SK-N-MC (cell line): Measurements from ENCODE around the gene MYO16.

Experiments
- DNase-seq: peaks from one replicate; pipeline ENCODE4 v3.0.0-alpha.2; 2011; ENCODE audit warnings: low read depth, low spot score
- H3K27ac ChIP-seq: fragments of 200-600 bp; sonication (generic); 2 replicates; pipeline ENCODE4 v1.5.1; 2016; ENCODE audit warnings: mixed run types
- H3K36me3 ChIP-seq: fragments of 200-600 bp; sonication (generic); 2 replicates; pipeline ENCODE4 v1.6.1; 2017; ENCODE audit warnings: antibody characterized with exemption, low read length, mixed read lengths; ENCODE audit not compliant: insufficient read depth
- H3K4me3 ChIP-seq: fragments of 200-600 bp; sonication (generic); 2 replicates; pipeline ENCODE4 v1.5.1; 2016
- H3K9ac ChIP-seq: fragments of 200-600 bp; sonication (generic); 2 replicates; pipeline ENCODE4 v1.8.0; 2017; ENCODE audit warnings: mixed run types, mixed read lengths; ENCODE audit not compliant: insufficient read length
- H3K9me3 ChIP-seq: fragments of 200-600 bp; sonication (generic); 2 replicates; pipeline ENCODE4 v1.6.1; 2017; ENCODE audit warnings: low read depth, mild to moderate bottlenecking, antibody characterized with exemption, low read length, moderate library complexity, mixed read lengths
- EZH2 ChIP-seq: fragments of 200-600 bp; sonication (generic); IDR thresholded peaks from one replicate; pipeline ENCODE4 v1.6.1; 2017; ENCODE audit warnings: antibody characterized with exemption
- FOXP2 ChIP-seq: optimal IDR thresholded peaks from 2 replicates; pipeline ENCODE3; 2011; ENCODE audit warnings: mild to moderate bottlenecking, moderate library complexity; ENCODE audit not compliant: insufficient read depth; ENCODE audit errors: extremely low read length, control extremely low read depth
- POLR2AphosphoS5 ChIP-seq: IDR thresholded peaks from 2 replicates; pipeline ENCODE4 v1.6.1; 2012; ENCODE audit warnings: mild to moderate bottlenecking, low read depth, low read length, borderline replicate concordance

The MYO16 gene

GRCh38 chr13:108947551-108948030 lies 318.2 kb downstream of the MYO16 start:
- Histone ChIP-seq H3K9me3 (no peaks in the 10 kb centered on the region), H3K27ac (peak overlapping the region; percentile 90), H3K4me3 (peak overlapping the region; percentile 30), H3K9ac (peak overlapping the region; percentile 59), H3K36me3 (peaks cover 4% of the 10 kb centered on the region; the same call in 1 of the 2 replicates)
- TF ChIP-seq EZH2 (no peak), FOXP2 (no peak), POLR2AphosphoS5 (no peak)
- DNase-seq, result no peak

DNA sequence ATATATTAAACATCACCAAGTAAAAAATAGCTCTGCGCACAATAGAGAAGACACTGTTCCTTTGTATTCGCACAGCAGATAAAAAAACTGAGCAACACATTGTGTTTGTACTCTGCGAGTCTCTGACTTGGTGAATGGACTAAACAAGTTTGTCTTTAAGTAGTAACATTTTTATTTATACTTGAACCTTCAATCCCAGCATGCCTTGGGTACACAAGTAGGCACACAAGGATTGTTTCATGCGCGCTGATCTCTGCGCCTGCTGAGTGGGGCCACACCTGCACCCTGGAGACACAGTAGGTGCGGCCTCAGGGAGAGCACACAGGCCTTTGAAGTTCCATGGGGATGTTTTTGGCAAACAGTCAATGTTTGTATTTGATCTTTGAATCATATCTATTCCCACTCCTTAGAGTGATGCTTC lies 318.9 kb downstream of the MYO16 start:
- Histone ChIP-seq H3K9me3 (no peaks in the 10 kb centered on the region), H3K4me3 (peak overlapping the region; percentile 30; the same call in 1 of the 2 replicates), H3K36me3 (peaks cover 4% of the 10 kb centered on the region; the same call in 1 of the 2 replicates), H3K27ac (peak overlapping the region; percentile 90), H3K9ac (peak overlapping the region; percentile 59)
- no peak for DNase-seq
- TF ChIP-seq FOXP2 (no peak), POLR2AphosphoS5 (no peak), EZH2 (no peak)

DNA sequence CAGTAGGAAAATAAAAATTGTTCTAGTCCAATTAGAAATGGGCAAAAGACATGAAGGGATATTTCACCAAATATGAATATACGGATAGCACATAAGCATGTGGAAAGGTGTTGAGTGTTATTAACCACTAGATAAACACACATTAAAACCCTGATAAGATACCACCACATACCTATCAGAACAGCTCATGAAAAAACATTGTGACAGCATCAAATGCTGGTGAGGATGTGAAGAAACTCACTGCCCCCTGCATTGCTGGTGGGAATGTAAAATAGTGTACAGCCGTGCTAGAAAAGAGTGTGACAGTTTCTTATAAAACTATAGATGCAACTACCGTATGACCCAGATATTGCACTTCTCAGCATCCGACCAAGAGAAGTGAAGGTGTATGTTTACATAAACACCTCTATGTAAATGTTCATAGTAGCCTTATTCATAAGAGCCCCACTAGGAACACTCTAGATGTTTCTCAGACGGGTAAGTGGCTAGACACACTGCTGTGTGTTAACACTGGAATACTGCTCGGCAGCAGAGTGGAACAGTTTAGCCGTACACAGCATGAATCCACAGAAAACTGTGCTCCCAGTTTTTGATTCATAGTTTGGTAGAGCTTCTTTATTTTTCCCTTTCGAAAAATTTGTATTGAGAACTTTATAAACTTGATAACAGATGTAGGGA lies 321.1 kb downstream of the MYO16 start:
- DNase-seq, result no peak
- no peaks in the 10 kb centered on the region for H3K9me3 ChIP-seq
- TF ChIP-seq POLR2AphosphoS5 (no peak), FOXP2 (no peak), EZH2 (no peak)

DNA sequence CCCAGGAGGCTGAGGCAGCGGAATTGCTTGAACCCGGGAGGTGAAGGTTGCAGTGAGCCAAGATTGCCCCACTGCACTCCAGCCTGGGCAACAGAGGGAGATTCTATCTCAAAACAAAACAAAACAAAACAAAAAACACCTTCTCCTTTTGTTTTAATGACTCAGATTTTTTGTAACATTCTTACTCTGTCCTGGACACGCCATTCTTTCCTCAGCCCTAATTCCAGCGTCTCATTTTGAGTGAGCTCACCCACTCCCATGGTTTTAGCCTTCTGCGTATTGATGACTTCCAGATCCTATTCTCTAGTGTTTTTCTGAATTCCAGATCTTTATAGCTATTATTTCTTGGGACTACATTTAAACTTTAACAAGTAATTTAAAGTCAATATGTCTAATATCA lies 326.3 kb downstream of the MYO16 start:
- Histone ChIP-seq H3K27ac (no peak overlapping the region), H3K36me3 (no peaks in the 10 kb centered on the region), H3K9me3 (no peaks in the 10 kb centered on the region), H3K9ac (no peak overlapping the region), H3K4me3 (no peak overlapping the region)
- no peak for DNase-seq
- no peak for TF ChIP-seq POLR2AphosphoS5
- TF ChIP-seq FOXP2, result no peak
- TF ChIP-seq EZH2, result no peak

More for the DNA sequence above, 321.1 kb downstream of the MYO16 start:
- Histone ChIP-seq H3K27ac (peak overlapping the region; percentile 51), H3K4me3 (no peak overlapping the region), H3K9ac (no peak overlapping the region), H3K36me3 (peaks cover 4% of the 10 kb centered on the region; the same call in 1 of the 2 replicates)

DNA sequence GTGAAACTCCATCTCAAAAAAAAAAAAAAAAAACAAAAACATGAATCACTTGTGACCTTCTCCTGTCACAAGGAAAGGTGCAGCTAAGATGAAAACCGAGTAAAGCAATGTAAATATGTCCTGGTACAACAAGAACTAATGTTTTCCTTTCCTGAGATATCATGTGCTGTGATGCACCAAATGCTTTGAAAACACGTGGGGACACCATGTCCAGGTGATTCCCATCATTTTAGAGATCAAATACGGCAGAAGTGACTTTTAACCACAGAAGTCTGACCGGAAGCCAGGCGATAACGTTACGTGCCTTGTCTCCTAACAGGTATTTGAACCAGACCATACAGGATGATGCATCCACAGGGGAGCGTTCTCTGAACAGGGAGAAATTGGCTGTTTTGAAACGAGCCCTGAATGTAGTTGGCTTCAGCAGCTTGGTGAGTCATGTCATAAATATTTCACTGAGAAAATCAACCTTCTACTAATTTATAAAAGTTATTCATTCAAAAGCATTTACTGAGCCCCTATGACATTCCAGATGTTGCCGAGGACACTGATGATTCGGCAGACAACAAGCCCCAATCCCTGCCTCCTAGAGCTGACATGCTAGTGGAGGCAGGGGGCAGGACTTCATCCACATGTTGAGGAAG lies 328.1 kb downstream of the MYO16 start:
- peak overlapping the region; percentile 23 for H3K4me3 ChIP-seq
- no peak for TF ChIP-seq POLR2AphosphoS5
- TF ChIP-seq EZH2, result no peak
- no peak for TF ChIP-seq FOXP2
- no peaks in the 10 kb centered on the region for H3K9me3 ChIP-seq
- H3K36me3 ChIP-seq, result no peaks in the 10 kb centered on the region
- peak overlapping the region; percentile 13 for H3K9ac ChIP-seq
- H3K27ac ChIP-seq, result peak overlapping the region; percentile 80
- no peak for DNase-seq

DNA sequence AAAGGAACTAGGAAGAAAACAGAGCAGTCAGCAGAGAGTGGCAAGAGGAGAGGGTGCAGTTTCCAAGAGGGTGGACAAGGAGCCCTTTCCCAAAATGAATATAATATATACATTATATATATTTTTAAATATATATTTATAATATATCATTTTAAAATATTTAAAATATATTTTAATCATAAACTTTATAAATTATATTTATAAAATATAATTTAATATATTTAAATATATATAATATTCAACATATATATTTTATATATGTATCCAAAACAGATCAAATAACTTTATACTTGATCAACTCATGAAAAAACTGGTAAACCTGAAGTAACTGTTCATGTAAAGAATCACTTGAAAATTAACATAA lies 328.6 kb downstream of the MYO16 start:
- H3K27ac ChIP-seq, result peak overlapping the region; percentile 95
- no peak overlapping the region for H3K9ac ChIP-seq
- H3K9me3 ChIP-seq, result no peaks in the 10 kb centered on the region
- TF ChIP-seq FOXP2, result no peak
- no peak for TF ChIP-seq EZH2
- TF ChIP-seq POLR2AphosphoS5, result no peak
- 0 out of 2 replicates have a peak overlapping the region, but pooled peaks have one; percentile 23 for H3K4me3 ChIP-seq
- DNase-seq, result no peak
- H3K36me3 ChIP-seq, result no peaks in the 10 kb centered on the region

GRCh38 chr13:108959234-108959633 lies 329.8 kb downstream of the MYO16 start:
- Histone ChIP-seq H3K9me3 (no peaks in the 10 kb centered on the region), H3K36me3 (peaks cover 11% of the 10 kb centered on the region), H3K4me3 (no peak overlapping the region), H3K9ac (peak overlapping the region; percentile 58), H3K27ac (peak overlapping the region; percentile 95)
- TF ChIP-seq FOXP2 (no peak), POLR2AphosphoS5 (no peak), EZH2 (no peak)
- no peak for DNase-seq

DNA sequence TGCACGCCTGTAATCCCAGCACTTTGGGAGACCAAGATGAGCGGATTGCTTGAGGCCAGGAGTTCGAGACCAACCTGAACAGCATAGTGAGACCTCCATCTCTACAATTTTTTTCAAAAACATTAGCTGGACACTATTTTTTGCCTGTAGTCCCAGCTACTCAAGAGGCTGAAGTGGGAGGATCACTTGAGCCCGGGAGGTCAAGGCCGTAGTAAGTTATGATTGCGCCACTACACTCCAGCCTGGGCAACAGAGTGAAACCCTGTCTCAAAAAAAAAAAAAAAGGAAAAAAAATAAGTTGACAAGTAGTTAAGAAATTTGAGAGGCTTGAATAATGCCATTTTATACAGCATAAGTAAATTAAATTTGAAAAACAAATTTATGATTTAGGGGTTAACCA lies 330.6 kb downstream of the MYO16 start:
- Histone ChIP-seq H3K9ac (peak overlapping the region; percentile 77), H3K9me3 (no peaks in the 10 kb centered on the region), H3K27ac (peak overlapping the region; percentile 95), H3K36me3 (peaks cover 17% of the 10 kb centered on the region), H3K4me3 (no peak overlapping the region)
- no peak for TF ChIP-seq POLR2AphosphoS5
- DNase-seq, result no peak

- Histone ChIP-seq H3K27ac (peak overlapping the region; percentile 95), H3K9me3 (no peaks in the 10 kb centered on the region), H3K4me3 (peak overlapping the region; percentile 58), H3K9ac (peak overlapping the region; percentile 81), H3K36me3 (peaks cover 17% of the 10 kb centered on the region)
- no peak for TF ChIP-seq POLR2AphosphoS5
- TF ChIP-seq EZH2, result no peak
- TF ChIP-seq FOXP2, result no peak
- peak; percentile 85 for DNase-seq
Measured at GRCh38 chr13:108961542-108962125, 332.2 kb downstream of the MYO16 start.
